ENCODE results near the gene FASTKD2.

DNA sequence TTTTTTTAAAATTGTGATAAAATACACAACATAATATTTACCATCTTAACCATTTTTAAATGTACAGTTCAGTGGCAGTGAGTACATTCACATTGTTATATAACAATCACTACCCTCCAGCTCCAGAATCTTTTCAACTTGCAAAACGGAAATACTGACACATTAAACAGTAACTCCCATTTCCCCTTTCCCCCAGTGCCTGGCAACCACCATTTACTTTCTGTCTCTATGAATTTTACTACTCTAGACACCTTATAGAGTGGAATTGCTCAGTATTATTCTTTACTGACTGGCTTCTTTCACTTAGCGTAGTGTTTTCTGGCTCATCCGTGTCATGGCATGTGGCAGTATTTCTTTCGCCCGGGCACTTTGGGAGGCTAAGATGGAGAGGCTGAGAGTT, 32.6 kb downstream of the FASTKD2 start:
- TF ChIP-seq, protein P1, sequence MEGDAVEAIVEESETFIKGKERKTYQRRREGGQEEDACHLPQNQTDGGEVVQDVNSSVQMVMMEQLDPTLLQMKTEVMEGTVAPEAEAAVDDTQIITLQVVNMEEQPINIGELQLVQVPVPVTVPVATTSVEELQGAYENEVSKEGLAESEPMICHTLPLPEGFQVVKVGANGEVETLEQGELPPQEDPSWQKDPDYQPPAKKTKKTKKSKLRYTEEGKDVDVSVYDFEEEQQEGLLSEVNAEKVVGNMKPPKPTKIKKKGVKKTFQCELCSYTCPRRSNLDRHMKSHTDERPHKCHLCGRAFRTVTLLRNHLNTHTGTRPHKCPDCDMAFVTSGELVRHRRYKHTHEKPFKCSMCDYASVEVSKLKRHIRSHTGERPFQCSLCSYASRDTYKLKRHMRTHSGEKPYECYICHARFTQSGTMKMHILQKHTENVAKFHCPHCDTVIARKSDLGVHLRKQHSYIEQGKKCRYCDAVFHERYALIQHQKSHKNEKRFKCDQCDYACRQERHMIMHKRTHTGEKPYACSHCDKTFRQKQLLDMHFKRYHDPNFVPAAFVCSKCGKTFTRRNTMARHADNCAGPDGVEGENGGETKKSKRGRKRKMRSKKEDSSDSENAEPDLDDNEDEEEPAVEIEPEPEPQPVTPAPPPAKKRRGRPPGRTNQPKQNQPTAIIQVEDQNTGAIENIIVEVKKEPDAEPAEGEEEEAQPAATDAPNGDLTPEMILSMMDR (conservative IDR thresholded peaks at IDR 0.05; ENCODE audit: low read length): no peak
- TF ChIP-seq EZH2phosphoT487 (IDR thresholded peaks at IDR 0.05; ENCODE audit: borderline replicate concordance): no peak

Data from Loucy (cell line).